ENCODE results near the gene CYB5RL. TPM values are rescaled to one million over a fixed set of nuclear protein-coding genes. Genes with fewer than 3 reads are reported as not detected.

CYB5RL gene
- total RNA-seq, 1 donor from 2014 or later, result 9.0 TPM

DNA sequence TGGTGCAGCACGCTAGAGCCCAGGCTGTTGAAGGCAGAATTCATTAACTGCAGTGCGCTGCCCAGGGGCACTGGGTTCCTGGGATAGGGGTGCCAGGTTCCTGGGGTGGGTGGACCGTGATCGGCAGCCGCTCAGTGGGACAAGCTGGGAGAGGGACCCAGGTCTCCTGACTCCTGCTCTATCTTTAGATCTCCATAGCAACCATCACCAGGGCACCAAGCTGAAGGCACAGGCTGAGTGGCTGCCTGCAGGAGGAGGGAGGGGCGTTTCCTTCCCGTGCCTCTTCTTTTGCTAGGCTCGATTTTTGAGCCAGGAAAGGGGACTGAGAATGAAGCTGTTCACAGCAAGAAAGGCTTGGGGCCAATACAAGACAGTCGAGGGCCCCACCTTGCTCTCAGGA is 26.1 kb downstream of the CYB5RL start:
- Histone ChIP-seq H3K9me3 (no peaks in the 10 kb centered on the region), H3K27ac (no peak overlapping the region), H3K4me1 (no peaks in the 10 kb centered on the region), H3K4me3 (no peak overlapping the region), H3K36me3 (peaks cover 5% of the 10 kb centered on the region), H3K27me3 (ENCODE audit: low read depth) (no peaks in the 10 kb centered on the region)
- DNase-seq (no peak), ATAC-seq (no peak)
- TF ChIP-seq, protein P1, sequence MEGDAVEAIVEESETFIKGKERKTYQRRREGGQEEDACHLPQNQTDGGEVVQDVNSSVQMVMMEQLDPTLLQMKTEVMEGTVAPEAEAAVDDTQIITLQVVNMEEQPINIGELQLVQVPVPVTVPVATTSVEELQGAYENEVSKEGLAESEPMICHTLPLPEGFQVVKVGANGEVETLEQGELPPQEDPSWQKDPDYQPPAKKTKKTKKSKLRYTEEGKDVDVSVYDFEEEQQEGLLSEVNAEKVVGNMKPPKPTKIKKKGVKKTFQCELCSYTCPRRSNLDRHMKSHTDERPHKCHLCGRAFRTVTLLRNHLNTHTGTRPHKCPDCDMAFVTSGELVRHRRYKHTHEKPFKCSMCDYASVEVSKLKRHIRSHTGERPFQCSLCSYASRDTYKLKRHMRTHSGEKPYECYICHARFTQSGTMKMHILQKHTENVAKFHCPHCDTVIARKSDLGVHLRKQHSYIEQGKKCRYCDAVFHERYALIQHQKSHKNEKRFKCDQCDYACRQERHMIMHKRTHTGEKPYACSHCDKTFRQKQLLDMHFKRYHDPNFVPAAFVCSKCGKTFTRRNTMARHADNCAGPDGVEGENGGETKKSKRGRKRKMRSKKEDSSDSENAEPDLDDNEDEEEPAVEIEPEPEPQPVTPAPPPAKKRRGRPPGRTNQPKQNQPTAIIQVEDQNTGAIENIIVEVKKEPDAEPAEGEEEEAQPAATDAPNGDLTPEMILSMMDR (IDR thresholded peaks at IDR 0.05), result no peak
- intact Hi-C loops (cut with DNase I), result no loop called here

DNA sequence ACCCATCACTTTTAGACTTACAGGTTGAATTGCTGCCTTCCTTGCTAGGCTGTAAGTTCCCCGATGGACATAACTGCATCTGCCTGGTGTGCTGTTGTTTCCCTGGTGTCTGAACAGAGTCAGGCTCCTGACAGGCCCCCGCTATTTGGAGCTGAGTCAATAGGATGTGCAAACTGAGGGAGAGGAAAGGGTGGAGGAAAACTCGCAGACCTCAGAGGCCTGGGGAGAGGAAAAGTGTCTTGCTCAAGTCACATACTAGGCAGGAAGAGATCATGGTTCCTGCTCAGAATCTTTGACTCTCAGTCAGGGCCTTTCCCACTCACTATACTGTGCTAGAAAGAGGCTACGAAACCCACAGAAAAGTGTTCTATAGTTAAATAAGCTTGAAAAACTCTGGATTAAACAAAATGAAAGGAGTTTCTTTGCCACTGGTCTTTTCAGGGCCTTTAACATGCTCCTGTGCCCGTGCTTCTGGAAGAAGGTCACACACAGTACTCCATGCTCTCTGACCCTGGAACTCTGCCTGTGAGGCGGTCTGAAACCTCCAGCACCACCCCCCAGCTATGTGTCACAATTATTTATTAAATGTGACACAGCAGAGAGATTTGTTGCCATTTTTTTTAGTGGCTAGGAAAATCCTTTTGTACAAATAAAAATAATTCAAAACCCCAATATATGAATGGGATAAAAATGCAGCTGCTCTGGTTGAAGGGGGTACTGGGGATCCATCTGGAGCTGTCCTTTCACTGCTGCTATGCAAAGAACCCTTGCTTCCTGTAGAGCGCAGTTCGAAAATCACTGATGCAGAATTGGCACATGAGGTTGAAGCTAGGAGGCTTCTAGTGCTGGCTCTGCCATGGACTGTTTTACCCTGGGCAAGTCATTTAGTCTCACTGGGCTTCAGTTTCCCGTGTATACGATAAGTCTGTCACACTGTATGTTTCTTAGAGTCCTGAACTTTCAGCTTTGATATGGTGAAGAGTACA is 26.9 kb downstream of the CYB5RL start:
- no peak overlapping the region for H3K27ac ChIP-seq
- no peaks in the 10 kb centered on the region for H3K36me3 ChIP-seq
- intact Hi-C loops (cut with DNase I), result no loop called here
- H3K9me3 ChIP-seq, result no peaks in the 10 kb centered on the region
- TF ChIP-seq, protein P1 (IDR thresholded peaks at IDR 0.05), result no peak
- H3K4me3 ChIP-seq, result no peak overlapping the region
- no peak for ATAC-seq
- H3K4me1 ChIP-seq, result no peaks in the 10 kb centered on the region
- no peak for DNase-seq
- H3K27me3 ChIP-seq (ENCODE audit: low read depth), result no peaks in the 10 kb centered on the region

DNA sequence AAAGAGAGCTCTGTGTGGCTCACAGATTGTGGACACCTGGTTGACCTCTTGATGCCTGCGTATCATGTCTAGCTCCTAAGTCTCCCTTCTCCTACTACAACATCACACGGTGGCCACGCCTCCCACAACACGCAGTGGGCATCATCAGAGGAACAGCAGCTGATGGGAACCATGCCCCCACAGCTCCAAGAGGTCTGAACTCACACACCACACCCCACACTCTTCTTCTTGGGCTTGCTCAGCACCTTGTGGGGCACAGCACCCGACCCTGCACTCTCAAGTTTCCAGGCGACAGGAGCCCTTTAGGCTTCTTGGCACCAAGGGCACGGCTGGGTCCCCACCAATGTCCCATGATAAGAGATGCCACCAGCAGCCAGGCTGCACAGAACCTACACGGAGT is 28.2 kb downstream of the CYB5RL start:
- Histone ChIP-seq H3K4me3 (no peak overlapping the region), H3K27me3 (ENCODE audit: low read depth) (no peaks in the 10 kb centered on the region), H3K4me1 (no peaks in the 10 kb centered on the region), H3K9me3 (no peaks in the 10 kb centered on the region), H3K27ac (no peak overlapping the region), H3K36me3 (no peaks in the 10 kb centered on the region)
- ATAC-seq (no peak), DNase-seq (no peak)
- intact Hi-C loops (cut with DNase I), result no loop called here
- TF ChIP-seq, protein P1 (IDR thresholded peaks at IDR 0.05), result no peak

DNA sequence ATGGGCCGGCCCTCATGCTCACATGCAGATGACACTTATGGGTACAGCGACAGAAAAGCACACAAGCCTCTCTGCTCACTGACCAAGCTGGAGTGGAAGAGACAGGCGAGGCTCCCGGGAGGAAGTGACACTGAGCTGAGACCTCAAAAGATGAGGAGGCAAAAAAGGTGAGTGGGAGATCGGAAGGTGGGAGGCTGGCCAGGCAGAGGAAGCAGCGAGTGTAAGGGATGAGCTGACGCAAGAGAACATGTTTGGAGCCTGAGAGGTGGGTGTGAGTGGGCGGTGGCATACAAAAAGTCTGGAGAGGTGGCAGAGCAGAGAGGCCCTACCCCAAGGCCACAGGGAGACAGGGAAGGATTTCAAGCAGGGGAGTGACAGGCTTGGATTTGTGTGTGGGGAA is 28.8 kb downstream of the CYB5RL start:
- no peaks in the 10 kb centered on the region for H3K36me3 ChIP-seq
- H3K27ac ChIP-seq, result no peak overlapping the region
- no peaks in the 10 kb centered on the region for H3K4me1 ChIP-seq
- intact Hi-C loops (cut with DNase I), result no loop called here
- no peak overlapping the region for H3K4me3 ChIP-seq
- no peaks in the 10 kb centered on the region for H3K27me3 ChIP-seq (ENCODE audit: low read depth)
- ATAC-seq (no peak), DNase-seq (no peak)
- TF ChIP-seq, protein P1 (IDR thresholded peaks at IDR 0.05), result no peak
- H3K9me3 ChIP-seq, result no peaks in the 10 kb centered on the region

DNA sequence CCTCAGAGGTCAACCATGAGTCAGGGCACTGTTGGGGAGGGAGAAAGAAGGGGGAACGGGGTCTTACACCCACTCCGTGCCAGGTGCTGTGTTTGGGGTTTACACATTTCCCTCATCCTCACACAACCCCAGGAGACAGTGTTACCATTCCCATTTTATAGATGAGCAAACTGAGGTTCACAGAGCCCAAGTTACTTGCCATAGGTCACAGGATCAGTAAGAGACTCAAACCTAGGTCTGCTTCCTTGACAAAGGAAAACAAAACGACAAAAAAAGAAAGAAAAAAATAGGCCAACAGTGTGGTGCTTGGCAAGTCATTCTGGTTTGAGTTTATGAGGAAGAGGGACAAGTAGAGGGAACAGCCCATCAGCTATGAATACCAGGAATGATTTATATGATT is 30.8 kb downstream of the CYB5RL start:
- intact Hi-C loops (cut with DNase I), result no loop called here
- DNase-seq (no peak), ATAC-seq (no peak)
- H3K4me3 ChIP-seq, result no peak overlapping the region
- no peaks in the 10 kb centered on the region for H3K27me3 ChIP-seq (ENCODE audit: low read depth)
- no peaks in the 10 kb centered on the region for H3K9me3 ChIP-seq
- H3K4me1 ChIP-seq, result no peaks in the 10 kb centered on the region
- H3K27ac ChIP-seq, result no peak overlapping the region
- TF ChIP-seq, protein P1 (IDR thresholded peaks at IDR 0.05), result no peak
- no peaks in the 10 kb centered on the region for H3K36me3 ChIP-seq

Data from lower lobe of right lung (tissue), 2 donors.